Activated naive CD4-positive, alpha-beta T cell treated with anti-CD3 and anti-CD28 coated beads, Interleukin-2, amount 50 U/mL, for 72 hours (primary cell): Measurements from ENCODE around the gene YLPM1. TPM values are rescaled to one million over a fixed set of nuclear protein-coding genes. Genes with fewer than 3 reads are reported as not detected.

ENCODE experiments used
- ATAC-seq, 2 donors: fragments of 150-1000 bp; cut with Tn5 transposase; 2 replicates each; pipeline ENCODE4 v1.10.0; 2021; ENCODE audit warnings: mild to moderate bottlenecking in 2 of 2, moderate library complexity in 2 of 2
- DNase-seq, 2 donors: peaks; one replicate each; pipeline ENCODE4 v3.0.0; 2021 to 2022; ENCODE audit warnings: low spot score in 2 of 2
- H3K27ac Mint-ChIP-seq, 2 donors: one replicate each; pipeline ENCODE4 v1.8.0; 2022; ENCODE audit warnings: mild to moderate bottlenecking in 2 of 2, mixed read lengths in 2 of 2
- H3K36me3 Mint-ChIP-seq, 2 donors: one replicate each; pipeline ENCODE4 v1.8.0; 2022; ENCODE audit warnings: mixed read lengths in 2 of 2
- H3K9me3 Mint-ChIP-seq, 2 donors: one replicate each; pipeline ENCODE4 v1.8.0; 2022; ENCODE audit warnings: mixed read lengths in 2 of 2
- total RNA-seq, 2 donors: library from RNA; stranded (reverse); gene quantifications; one replicate each; pipeline ENCODE4 v1.2.3, GENCODE V29; 2022

The YLPM1 gene
- total RNA-seq, 2 donors from 2014 or later, result 53.0 to 73.9 TPM

DNA sequence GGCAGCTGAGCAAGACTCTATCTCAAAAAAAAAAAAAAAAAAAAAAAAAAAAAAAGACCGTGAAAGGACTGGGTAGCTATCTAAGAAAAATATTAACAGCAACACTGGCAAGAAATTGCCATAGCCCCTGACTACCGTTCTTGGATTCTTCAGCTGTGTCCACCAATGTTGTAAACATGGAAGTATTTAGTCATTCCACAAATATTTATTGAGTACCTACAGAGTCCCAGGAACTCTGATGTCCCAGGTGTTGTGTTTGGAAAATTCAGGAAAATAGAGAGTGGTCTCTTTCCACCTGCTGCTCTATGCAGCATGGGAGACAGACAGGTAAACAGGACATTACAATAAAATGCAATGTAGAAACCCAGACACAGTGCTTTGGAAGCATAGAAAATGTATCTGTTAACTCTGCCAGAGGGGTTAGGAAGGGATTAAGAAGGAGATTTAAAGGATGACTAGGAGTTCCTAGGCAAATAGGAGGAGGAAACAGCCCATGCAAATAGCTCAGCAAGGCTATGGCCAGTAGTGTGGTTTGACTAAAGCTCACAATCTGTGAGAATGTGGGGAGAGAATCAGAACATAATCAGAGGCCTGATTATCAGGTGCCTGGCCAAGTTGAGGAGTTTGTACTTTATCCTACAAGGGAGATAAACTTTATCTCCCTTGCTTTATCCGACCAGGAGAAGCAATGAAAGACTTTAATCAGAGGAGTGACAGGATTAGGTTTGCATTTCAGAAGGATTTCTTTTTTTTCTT, 116.5 kb downstream of the YLPM1 start:
- ATAC-seq (no peak), DNase-seq (no peak)
- Mint-ChIP-seq H3K9me3 (no peaks in the 10 kb centered on the region), H3K36me3 (peaks cover 22 to 25% of the 10 kb centered on the region in 2 donors), H3K27ac (peak overlapping the region in 1 of 2 donors; percentile 94)

DNA sequence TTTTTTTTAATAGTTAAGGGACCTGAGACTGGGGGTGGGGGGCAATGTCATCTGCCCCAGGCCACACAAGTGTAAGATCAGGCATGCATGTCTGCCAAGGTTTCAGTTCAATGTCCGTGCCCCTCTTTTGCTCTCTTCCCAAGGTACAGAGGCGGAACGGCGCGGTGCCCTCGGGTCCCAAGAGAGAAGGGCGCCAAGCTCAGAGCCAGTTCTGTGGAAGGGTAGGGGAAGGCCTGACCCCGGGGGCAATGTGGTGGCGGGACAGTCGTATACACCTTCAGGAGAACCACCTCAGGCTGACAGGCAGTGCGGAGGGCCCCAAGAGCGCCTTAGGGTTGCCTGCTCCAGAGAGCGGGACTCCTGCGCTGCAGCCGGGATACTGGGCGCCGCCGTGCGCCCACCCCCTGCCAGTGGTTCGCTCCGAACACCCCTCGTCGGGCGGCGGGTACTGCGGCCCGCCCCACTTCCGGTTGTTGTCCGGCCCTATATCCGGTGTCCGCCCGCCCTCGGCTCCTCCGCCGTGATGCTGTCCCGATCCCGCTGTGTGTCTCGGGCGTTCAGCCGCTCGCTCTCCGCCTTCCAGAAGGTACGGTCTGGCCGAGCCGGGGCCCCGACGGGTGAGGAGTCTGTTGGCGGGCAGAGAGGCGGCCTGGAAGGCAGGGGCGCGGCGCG, 118.5 kb downstream of the YLPM1 start, which contains the start of gene DLST:
Gene DLST (plus strand): TSS at position 486 of the 672 bp plus-strand sequence. CDS start 38 bp downstream, at position 524.
- DNase-seq (peak; percentile 91 to 92), ATAC-seq (peak; percentile 97 to 98)
- Mint-ChIP-seq H3K27ac (peak within 1 kb of the TSS; percentile 94 to 99), H3K9me3 (no peaks in the 10 kb centered on the region), H3K36me3 (peaks cover 22 to 31% of the 10 kb centered on the region in 2 donors)

DNA sequence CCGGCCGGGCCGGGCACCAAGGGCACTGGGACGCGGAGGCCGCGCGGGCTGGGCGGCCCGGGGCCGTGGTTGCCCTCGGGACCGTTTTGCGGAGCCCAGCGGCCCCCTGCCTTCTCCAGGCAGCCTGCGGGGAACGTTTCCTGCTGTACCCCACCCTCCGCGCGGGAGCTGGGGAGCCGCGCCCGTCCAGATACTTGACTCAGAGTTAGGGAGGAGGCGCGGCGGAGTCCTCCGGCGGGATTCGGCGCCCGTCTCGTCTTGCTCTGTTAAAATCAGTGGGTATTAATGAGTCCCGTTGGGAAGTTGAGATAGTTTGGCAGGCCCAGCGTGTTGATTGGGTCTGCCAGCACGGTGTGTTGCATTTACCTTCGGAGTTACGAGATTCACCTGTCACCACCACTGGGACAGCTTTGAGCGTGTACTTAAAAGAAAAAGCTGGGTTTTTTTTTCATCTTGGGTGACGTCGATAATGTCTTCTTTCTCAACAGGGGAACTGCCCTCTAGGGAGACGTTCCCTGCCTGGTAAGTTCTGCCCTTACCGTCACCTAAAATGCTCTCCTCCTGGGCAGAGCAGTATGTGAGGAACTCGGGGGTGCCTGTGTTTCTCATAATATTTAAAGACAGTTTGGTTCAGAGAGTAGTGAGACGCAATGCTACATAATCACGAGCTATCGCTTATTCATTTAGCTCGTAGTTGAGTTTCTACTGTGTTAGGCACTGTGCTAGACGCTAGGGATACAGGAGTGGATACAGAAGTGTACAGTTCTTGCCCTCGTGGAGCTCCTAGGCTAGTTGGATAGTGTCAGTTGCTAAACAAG, 119.2 kb downstream of the YLPM1 start:
- ATAC-seq (peak; percentile 53 to 62), DNase-seq (peak in 1 of 2 donors; percentile 42)
- Mint-ChIP-seq H3K36me3 (peaks cover 22 to 31% of the 10 kb centered on the region in 2 donors), H3K9me3 (no peaks in the 10 kb centered on the region), H3K27ac (peak overlapping the region; percentile 94 to 99)

Other genes starting within 250 kb of the YLPM1 start
- gene LTBP2, start 151.1 kb upstream of the YLPM1 start, total RNA-seq, result under 1 TPM in 1 of 2 donors, not detected in 1; 0.49 TPM
- gene AREL1, start 50.2 kb upstream of the YLPM1 start, total RNA-seq, result 10 to 100 TPM; 30.1 to 47.1 TPM
- 10 to 100 TPM; 74.1 to 94.5 TPM for gene FCF1, start 50.2 kb upstream of the YLPM1 start, total RNA-seq
- gene PROX2, start 112.8 kb downstream of the YLPM1 start, total RNA-seq, result under 1 TPM; 0.23 to 0.93 TPM
- gene DLST, start 118.6 kb downstream of the YLPM1 start, total RNA-seq, result 100 to 1,000 TPM; 125 to 135 TPM
- 1 to 10 TPM; 1.1 to 4.8 TPM for gene RPS6KL1, start 159.9 kb downstream of the YLPM1 start, total RNA-seq
- under 1 TPM in 1 of 2 donors, not detected in 1; 0.46 TPM for gene PGF, start 192.3 kb downstream of the YLPM1 start, total RNA-seq
- 10 to 100 TPM; 40.1 to 63.7 TPM for gene EIF2B2, start 239.6 kb downstream of the YLPM1 start, total RNA-seq